SW 1271 (cell line): ENCODE data around the gene GTPBP3.

Experiments used
- DNase-seq, 2 experiments: peaks; one replicate each; lab custom pipeline; 2025; lab: John Stamatoyannopoulos, UW

Gene GTPBP3

GRCh38 chr19:17385878-17386611 lies 48.7 kb downstream of the GTPBP3 start:
- peak in 1 of 2 experiments; percentile 29 for DNase-seq

- DNase-seq = no peak
Measured at GRCh38 chr19:17389288-17389687, 51.9 kb downstream of the GTPBP3 start.

GRCh38 chr19:17389957-17390664 lies 52.8 kb downstream of the GTPBP3 start:
- DNase-seq = no peak

DNA sequence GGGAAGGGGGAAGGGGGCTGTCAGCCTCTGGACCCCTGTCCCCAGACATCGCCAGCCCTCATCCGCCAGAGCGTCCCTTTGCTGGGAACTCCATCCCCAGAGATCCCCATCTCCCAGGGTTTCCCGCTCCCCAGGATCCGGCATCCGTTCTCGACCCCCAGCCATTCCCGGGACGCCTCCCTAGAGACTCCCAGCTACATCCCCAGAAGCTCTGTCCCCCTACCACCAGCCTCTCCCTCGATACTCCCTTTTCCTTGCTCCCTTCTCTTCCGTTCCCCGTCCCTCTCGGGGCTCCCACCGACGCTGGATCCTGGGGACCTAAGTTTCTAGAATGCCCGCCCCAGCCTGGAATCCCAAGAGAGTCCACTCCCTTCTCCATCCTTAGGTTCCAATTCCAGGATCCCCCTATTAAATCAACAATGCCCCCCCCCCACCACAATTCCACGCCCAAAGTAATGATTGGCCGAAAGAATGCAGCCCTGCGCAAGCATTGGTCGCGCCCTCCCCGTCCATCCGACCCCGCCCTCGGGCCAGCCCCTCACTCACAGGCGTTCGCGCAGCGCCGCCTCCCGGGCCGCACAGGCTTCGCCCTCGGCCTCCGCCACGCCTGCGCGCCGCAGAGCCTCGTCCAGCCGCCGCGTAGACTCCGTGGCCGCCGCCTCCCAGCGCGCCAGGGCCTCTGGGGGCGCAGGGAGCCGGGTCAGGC lies 53.5 kb downstream of the GTPBP3 start:
- DNase-seq = peak; percentile 38 to 84

- DNase-seq = no peak
Measured at GRCh38 chr19:17391371-17392151, 54.2 kb downstream of the GTPBP3 start.
